DND-41 (cell line): ENCODE results near the gene TAF6.

ENCODE experiments used
- CTCF ChIP-seq: IDR thresholded peaks from 2 replicates; pipeline ENCODE4 v1.5.1; 2012; ENCODE audit warnings: borderline replicate concordance, low read length, moderate library complexity, mild to moderate bottlenecking; ENCODE audit not compliant: poor library complexity, severe bottlenecking; ENCODE audit errors: extremely low read depth
- EZH2 ChIP-seq: IDR thresholded peaks from 3 replicates; pipeline ENCODE4 v1.6.1; 2012; ENCODE audit warnings: borderline replicate concordance, low read depth, mild to moderate bottlenecking, moderate library complexity, low read length, inconsistent platforms; ENCODE audit not compliant: severe bottlenecking

DNA sequence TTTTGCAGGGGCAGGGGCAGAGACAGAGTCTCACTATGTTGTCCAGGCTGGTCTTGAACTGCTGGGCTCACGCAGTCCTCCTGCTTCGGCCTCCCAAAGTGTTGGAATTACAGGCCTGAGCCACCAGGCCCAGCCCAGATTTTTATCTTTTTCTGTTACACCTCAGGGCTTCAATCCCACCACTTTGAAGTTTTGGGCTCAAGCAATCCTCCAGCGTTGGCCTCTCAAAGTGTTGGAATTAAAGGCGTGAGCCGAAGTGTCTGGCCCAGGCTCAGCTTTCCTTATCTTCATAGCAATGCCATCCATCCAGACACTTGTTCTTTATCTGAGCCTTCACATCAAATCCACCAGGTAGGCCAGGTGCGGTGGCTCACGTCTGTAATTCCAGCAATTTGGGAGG is 4.1 kb downstream of the TAF6 start:
- TF ChIP-seq CTCF (no peak), EZH2 (no peak)
